GM23338 (cell line): ENCODE data around the gene PNMA5.

Source experiments
- CREB1 ChIP-seq: fragments of 250-450 bp; sonication (Bioruptor Pico); IDR thresholded peaks from 2 replicates; pipeline ENCODE4 v1.5.0; 2020; ENCODE audit warnings: low read depth, mild to moderate bottlenecking, moderate library complexity
- EZH2 ChIP-seq: fragments of 200-600 bp; sonication (generic); IDR thresholded peaks from one replicate; pipeline ENCODE4 v1.8.0; 2017; ENCODE audit warnings: antibody characterized with exemption, mild to moderate bottlenecking, low read depth; ENCODE audit not compliant: unreplicated experiment
- EZH2phosphoT487 ChIP-seq: fragments of 200-600 bp; sonication (generic); IDR thresholded peaks from one replicate; pipeline ENCODE4 v1.8.1; 2018; ENCODE audit warnings: antibody characterized with exemption; ENCODE audit not compliant: unreplicated experiment
- JUNB ChIP-seq: IDR thresholded peaks from one replicate; pipeline ENCODE4 v1.6.1; 2016; ENCODE audit warnings: antibody characterized with exemption; ENCODE audit not compliant: unreplicated experiment
- NANOG ChIP-seq: IDR thresholded peaks from 2 replicates; pipeline ENCODE4 v1.6.1; 2016; ENCODE audit warnings: antibody characterized with exemption, borderline replicate concordance
- POLR2AphosphoS5 ChIP-seq: IDR thresholded peaks from 2 replicates; pipeline ENCODE4 v1.6.1; 2016; ENCODE audit warnings: antibody characterized with exemption, low read depth
- STAT1 ChIP-seq: IDR thresholded peaks from one replicate; pipeline ENCODE4 v1.6.1; 2016; ENCODE audit warnings: antibody characterized with exemption; ENCODE audit not compliant: unreplicated experiment
- ZNF114 ChIP-seq: fragments of 250-450 bp; sonication (Bioruptor Pico); IDR thresholded peaks from 2 replicates; pipeline ENCODE4 v1.5.0; 2020; ENCODE audit warnings: mild to moderate bottlenecking, moderate library complexity
- ZNF331 ChIP-seq: fragments of 250-450 bp; sonication (Bioruptor Pico); IDR thresholded peaks from 2 replicates; pipeline ENCODE4 v1.5.0; 2020; ENCODE audit warnings: low read depth, mild to moderate bottlenecking, moderate library complexity
- TF ChIP-seq, protein P1 (sequence below), 2 experiments: fragments of 200-600 bp in 1 of 2; sonication (generic) in 1 of 2; conservative IDR thresholded peaks; 2 replicates each; pipeline versions ENCODE4 v1.5.1 to v1.6.1; 2016 to 2017; ENCODE audit warnings: antibody characterized with exemption in 2 of 2, low read depth in 2 of 2, mild to moderate bottlenecking in 2 of 2, moderate library complexity in 1 of 2
- TF ChIP-seq, protein P2 (sequence below): IDR thresholded peaks from one replicate; pipeline ENCODE4 v1.6.1; 2018; ENCODE audit warnings: antibody characterized with exemption; ENCODE audit not compliant: unreplicated experiment
- TF ChIP-seq, protein P3 (sequence below): IDR thresholded peaks from 2 replicates; pipeline ENCODE4 v1.6.1; 2016; ENCODE audit warnings: antibody characterized with exemption
- TF ChIP-seq, protein P4 (sequence below): fragments of 250-450 bp; sonication (Bioruptor Pico); IDR thresholded peaks from 2 replicates; pipeline ENCODE4 v1.5.0; 2020; ENCODE audit warnings: mild to moderate bottlenecking, moderate library complexity

DNA sequence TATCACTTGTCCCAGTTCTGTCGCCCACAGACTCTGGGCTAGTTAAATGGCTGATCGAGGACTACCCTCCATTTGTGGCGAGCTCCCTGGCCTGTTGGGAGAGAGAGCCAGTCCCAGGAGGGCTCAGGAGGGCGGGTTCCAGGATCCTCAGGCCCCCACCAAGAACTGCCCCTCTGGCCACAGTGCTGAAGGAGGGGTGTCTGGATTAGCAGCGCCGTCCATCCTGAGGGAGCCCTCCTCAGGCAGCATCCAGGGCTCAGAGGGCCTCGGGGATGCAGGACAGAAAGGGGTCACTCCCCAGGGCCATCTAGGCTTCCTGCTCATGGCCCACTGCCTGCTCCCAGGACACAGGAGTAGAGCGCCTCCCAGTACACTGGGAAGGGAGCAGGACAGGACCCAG lies 6.1 kb downstream of the PNMA5 start:
- TF ChIP-seq, protein P1, sequence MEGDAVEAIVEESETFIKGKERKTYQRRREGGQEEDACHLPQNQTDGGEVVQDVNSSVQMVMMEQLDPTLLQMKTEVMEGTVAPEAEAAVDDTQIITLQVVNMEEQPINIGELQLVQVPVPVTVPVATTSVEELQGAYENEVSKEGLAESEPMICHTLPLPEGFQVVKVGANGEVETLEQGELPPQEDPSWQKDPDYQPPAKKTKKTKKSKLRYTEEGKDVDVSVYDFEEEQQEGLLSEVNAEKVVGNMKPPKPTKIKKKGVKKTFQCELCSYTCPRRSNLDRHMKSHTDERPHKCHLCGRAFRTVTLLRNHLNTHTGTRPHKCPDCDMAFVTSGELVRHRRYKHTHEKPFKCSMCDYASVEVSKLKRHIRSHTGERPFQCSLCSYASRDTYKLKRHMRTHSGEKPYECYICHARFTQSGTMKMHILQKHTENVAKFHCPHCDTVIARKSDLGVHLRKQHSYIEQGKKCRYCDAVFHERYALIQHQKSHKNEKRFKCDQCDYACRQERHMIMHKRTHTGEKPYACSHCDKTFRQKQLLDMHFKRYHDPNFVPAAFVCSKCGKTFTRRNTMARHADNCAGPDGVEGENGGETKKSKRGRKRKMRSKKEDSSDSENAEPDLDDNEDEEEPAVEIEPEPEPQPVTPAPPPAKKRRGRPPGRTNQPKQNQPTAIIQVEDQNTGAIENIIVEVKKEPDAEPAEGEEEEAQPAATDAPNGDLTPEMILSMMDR (conservative IDR thresholded peaks at IDR 0.05; ENCODE audit: low read depth in 2 of 2) = no peak
- TF ChIP-seq EZH2 (no peak), POLR2AphosphoS5 (no peak), EZH2phosphoT487 (no peak), CREB1 (CRISPR knock-in tag) (no peak), JUNB (no peak), STAT1 (no peak), ZNF114 (no peak), ZNF331 (CRISPR knock-in tag) (no peak), NANOG (no peak)
- TF ChIP-seq, protein P2, sequence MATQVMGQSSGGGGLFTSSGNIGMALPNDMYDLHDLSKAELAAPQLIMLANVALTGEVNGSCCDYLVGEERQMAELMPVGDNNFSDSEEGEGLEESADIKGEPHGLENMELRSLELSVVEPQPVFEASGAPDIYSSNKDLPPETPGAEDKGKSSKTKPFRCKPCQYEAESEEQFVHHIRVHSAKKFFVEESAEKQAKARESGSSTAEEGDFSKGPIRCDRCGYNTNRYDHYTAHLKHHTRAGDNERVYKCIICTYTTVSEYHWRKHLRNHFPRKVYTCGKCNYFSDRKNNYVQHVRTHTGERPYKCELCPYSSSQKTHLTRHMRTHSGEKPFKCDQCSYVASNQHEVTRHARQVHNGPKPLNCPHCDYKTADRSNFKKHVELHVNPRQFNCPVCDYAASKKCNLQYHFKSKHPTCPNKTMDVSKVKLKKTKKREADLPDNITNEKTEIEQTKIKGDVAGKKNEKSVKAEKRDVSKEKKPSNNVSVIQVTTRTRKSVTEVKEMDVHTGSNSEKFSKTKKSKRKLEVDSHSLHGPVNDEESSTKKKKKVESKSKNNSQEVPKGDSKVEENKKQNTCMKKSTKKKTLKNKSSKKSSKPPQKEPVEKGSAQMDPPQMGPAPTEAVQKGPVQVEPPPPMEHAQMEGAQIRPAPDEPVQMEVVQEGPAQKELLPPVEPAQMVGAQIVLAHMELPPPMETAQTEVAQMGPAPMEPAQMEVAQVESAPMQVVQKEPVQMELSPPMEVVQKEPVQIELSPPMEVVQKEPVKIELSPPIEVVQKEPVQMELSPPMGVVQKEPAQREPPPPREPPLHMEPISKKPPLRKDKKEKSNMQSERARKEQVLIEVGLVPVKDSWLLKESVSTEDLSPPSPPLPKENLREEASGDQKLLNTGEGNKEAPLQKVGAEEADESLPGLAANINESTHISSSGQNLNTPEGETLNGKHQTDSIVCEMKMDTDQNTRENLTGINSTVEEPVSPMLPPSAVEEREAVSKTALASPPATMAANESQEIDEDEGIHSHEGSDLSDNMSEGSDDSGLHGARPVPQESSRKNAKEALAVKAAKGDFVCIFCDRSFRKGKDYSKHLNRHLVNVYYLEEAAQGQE = no peak
- TF ChIP-seq, protein P3, sequence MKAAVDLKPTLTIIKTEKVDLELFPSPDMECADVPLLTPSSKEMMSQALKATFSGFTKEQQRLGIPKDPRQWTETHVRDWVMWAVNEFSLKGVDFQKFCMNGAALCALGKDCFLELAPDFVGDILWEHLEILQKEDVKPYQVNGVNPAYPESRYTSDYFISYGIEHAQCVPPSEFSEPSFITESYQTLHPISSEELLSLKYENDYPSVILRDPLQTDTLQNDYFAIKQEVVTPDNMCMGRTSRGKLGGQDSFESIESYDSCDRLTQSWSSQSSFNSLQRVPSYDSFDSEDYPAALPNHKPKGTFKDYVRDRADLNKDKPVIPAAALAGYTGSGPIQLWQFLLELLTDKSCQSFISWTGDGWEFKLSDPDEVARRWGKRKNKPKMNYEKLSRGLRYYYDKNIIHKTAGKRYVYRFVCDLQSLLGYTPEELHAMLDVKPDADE = no peak
- TF ChIP-seq, protein P4, sequence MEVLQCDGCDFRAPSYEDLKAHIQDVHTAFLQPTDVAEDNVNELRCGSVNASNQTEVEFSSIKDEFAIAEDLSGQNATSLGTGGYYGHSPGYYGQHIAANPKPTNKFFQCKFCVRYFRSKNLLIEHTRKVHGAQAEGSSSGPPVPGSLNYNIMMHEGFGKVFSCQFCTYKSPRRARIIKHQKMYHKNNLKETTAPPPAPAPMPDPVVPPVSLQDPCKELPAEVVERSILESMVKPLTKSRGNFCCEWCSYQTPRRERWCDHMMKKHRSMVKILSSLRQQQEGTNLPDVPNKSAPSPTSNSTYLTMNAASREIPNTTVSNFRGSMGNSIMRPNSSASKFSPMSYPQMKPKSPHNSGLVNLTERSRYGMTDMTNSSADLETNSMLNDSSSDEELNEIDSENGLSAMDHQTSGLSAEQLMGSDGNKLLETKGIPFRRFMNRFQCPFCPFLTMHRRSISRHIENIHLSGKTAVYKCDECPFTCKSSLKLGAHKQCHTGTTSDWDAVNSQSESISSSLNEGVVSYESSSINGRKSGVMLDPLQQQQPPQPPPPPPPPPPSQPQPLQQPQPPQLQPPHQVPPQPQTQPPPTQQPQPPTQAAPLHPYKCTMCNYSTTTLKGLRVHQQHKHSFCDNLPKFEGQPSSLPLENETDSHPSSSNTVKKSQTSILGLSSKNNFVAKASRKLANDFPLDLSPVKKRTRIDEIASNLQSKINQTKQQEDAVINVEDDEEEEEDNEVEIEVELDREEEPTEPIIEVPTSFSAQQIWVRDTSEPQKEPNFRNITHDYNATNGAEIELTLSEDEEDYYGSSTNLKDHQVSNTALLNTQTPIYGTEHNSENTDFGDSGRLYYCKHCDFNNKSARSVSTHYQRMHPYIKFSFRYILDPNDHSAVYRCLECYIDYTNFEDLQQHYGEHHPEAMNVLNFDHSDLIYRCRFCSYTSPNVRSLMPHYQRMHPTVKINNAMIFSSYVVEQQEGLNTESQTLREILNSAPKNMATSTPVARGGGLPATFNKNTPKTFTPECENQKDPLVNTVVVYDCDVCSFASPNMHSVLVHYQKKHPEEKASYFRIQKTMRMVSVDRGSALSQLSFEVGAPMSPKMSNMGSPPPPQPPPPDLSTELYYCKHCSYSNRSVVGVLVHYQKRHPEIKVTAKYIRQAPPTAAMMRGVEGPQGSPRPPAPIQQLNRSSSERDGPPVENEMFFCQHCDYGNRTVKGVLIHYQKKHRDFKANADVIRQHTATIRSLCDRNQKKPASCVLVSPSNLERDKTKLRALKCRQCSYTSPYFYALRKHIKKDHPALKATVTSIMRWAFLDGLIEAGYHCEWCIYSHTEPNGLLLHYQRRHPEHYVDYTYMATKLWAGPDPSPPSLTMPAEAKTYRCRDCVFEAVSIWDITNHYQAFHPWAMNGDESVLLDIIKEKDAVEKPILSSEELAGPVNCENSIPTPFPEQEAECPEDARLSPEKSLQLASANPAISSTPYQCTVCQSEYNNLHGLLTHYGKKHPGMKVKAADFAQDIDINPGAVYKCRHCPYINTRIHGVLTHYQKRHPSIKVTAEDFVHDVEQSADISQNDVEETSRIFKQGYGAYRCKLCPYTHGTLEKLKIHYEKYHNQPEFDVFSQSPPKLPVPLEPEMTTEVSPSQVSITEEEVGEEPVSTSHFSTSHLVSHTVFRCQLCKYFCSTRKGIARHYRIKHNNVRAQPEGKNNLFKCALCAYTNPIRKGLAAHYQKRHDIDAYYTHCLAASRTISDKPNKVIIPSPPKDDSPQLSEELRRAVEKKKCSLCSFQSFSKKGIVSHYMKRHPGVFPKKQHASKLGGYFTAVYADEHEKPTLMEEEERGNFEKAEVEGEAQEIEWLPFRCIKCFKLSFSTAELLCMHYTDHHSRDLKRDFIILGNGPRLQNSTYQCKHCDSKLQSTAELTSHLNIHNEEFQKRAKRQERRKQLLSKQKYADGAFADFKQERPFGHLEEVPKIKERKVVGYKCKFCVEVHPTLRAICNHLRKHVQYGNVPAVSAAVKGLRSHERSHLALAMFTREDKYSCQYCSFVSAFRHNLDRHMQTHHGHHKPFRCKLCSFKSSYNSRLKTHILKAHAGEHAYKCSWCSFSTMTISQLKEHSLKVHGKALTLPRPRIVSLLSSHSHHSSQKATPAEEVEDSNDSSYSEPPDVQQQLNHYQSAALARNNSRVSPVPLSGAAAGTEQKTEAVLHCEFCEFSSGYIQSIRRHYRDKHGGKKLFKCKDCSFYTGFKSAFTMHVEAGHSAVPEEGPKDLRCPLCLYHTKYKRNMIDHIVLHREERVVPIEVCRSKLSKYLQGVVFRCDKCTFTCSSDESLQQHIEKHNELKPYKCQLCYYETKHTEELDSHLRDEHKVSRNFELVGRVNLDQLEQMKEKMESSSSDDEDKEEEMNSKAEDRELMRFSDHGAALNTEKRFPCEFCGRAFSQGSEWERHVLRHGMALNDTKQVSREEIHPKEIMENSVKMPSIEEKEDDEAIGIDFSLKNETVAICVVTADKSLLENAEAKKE (CRISPR knock-in tag) = no peak
